K562 (cell line): Measurements from ENCODE around the gene HGD. TPM values are rescaled to one million over a fixed set of nuclear protein-coding genes. Genes with fewer than 3 reads are reported as not detected.

Experiments
- E2F5 ChIP-seq: sonication (generic); formaldehyde crosslinking; IDR thresholded peaks from 2 replicates; pipeline ENCODE4 v1.8.0; 2022; ENCODE audit warnings: mild to moderate bottlenecking, missing genetic modification reagents
- HMG20A ChIP-seq: fragments of 450-650 bp; formaldehyde crosslinking; conservative IDR thresholded peaks from 2 replicates; pipeline ENCODE4 v1.4.0; 2020; ENCODE audit warnings: mild to moderate bottlenecking, mixed read lengths
- NR2F6 ChIP-seq: fragments of 450-650 bp; formaldehyde crosslinking; IDR thresholded peaks from 2 replicates; pipeline ENCODE4 v1.4.0; 2020; ENCODE audit warnings: mild to moderate bottlenecking
- SAFB2 ChIP-seq: fragments of 200-400 bp; formaldehyde crosslinking; IDR thresholded peaks from 2 replicates; pipeline ENCODE4 v1.6.1; 2018; ENCODE audit warnings: borderline replicate concordance, low read length, low read depth, moderate library complexity; ENCODE audit not compliant: severe bottlenecking
- TFAP4 ChIP-seq: sonication (generic); formaldehyde crosslinking; IDR thresholded peaks from 2 replicates; pipeline ENCODE4 v1.8.0; 2022; ENCODE audit warnings: missing genetic modification reagents, mild to moderate bottlenecking, moderate library complexity, borderline replicate concordance
- ZNF23 ChIP-seq: fragments of 250-450 bp; sonication (Bioruptor Pico); IDR thresholded peaks from 2 replicates; pipeline ENCODE4 v1.4.0; 2020; ENCODE audit warnings: mild to moderate bottlenecking
- polyA plus RNA-seq, 8 experiments: library from polyadenylated mRNA; depleted of rRNA in 4 of 8; stranded (reverse) in 5 of 8; unstranded in 3 of 8; fragments of >200 nt; fragmentation: Nextera tagmentation in 2 of 8; fragmentation: Illumina TruSeq in 1 of 8; extraction: Ambion mirVana in 2 of 8; extraction: Trizol in 1 of 8; gene quantifications; 2 replicates each; pipeline versions ENCODE4 v1.2.1 to v1.2.3, GENCODE V29; 2011 to 2014; ENCODE audit warnings: inconsistent platforms in 1 of 8, missing spikeins in 1 of 8
- total RNA-seq, 7 experiments: library from RNA; depleted of rRNA in 6 of 7; stranded (reverse); fragments of >200 nt in 6 of 7; fragmentation: Illumina TruSeq in 2 of 7; extraction: Trizol in 2 of 7; gene quantifications; 2 replicates each; pipeline versions ENCODE4 v1.2.1 to v1.2.3, GENCODE V29; 2011 to 2021; ENCODE audit warnings: low replicate concordance in 1 of 7
- TF ChIP-seq, protein P1 (sequence below), 2 experiments: fragments of 450-650 bp in 1 of 2; sonication (generic) in 1 of 2; formaldehyde crosslinking in 1 of 2; IDR thresholded peaks; 2 replicates each; pipeline versions ENCODE4 v1.7.1 to v1.9.0; 2016 to 2022; ENCODE audit warnings: inconsistent platforms in 1 of 2, mild to moderate bottlenecking in 1 of 2, missing genetic modification reagents in 1 of 2
- TF ChIP-seq, protein P2 (sequence below): fragments of 450-650 bp; formaldehyde crosslinking; IDR thresholded peaks from 2 replicates; pipeline ENCODE4 v1.4.0; 2022; ENCODE audit warnings: missing genetic modification characterization

Gene HGD
- total and polyA plus RNA-seq, 9 of the 15 experiments (the other 6 are each of a cell fraction or from before 2014, with no cell fraction given), result 0.08 to 0.25 (median 0.17) TPM; not detected in 4

DNA sequence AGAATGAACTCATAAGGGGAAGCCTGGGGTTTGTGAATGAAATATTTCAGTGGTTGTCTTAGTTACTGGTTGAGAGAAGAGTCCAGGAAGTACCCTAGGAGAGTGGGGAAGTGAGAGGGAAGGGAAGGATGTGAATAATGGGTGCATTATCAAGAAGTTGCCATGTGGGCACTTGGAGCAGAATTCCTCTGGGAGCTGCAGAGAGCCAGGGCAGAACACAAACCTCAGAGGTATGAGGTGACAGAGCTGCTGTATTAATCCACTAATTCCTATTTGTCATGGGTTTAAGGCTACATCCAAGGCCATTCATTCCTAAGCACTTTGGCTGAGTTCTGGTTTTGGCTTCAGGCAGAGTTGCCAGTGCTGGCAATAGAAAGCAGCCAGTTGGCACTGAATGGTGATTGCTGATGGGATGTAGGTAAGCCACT lies 56.9 kb downstream of the HGD start (continued):
- TF ChIP-seq, protein P1, sequence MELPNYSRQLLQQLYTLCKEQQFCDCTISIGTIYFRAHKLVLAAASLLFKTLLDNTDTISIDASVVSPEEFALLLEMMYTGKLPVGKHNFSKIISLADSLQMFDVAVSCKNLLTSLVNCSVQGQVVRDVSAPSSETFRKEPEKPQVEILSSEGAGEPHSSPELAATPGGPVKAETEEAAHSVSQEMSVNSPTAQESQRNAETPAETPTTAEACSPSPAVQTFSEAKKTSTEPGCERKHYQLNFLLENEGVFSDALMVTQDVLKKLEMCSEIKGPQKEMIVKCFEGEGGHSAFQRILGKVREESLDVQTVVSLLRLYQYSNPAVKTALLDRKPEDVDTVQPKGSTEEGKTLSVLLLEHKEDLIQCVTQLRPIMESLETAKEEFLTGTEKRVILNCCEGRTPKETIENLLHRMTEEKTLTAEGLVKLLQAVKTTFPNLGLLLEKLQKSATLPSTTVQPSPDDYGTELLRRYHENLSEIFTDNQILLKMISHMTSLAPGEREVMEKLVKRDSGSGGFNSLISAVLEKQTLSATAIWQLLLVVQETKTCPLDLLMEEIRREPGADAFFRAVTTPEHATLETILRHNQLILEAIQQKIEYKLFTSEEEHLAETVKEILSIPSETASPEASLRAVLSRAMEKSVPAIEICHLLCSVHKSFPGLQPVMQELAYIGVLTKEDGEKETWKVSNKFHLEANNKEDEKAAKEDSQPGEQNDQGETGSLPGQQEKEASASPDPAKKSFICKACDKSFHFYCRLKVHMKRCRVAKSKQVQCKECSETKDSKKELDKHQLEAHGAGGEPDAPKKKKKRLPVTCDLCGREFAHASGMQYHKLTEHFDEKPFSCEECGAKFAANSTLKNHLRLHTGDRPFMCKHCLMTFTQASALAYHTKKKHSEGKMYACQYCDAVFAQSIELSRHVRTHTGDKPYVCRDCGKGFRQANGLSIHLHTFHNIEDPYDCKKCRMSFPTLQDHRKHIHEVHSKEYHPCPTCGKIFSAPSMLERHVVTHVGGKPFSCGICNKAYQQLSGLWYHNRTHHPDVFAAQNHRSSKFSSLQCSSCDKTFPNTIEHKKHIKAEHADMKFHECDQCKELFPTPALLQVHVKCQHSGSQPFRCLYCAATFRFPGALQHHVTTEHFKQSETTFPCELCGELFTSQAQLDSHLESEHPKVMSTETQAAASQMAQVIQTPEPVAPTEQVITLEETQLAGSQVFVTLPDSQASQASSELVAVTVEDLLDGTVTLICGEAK (IDR thresholded peaks at IDR 0.05), result no peak
- TF ChIP-seq, protein P1 (CRISPR knock-in tag; IDR thresholded peaks at IDR 0.05), result no peak
- TF ChIP-seq NR2F6 (no peak), HMG20A (CRISPR knock-in tag) (no peak), ZNF23 (CRISPR knock-in tag) (no peak), TFAP4 (CRISPR knock-in tag) (no peak), E2F5 (CRISPR knock-in tag) (no peak), SAFB2 (no peak)
- TF ChIP-seq, protein P2, sequence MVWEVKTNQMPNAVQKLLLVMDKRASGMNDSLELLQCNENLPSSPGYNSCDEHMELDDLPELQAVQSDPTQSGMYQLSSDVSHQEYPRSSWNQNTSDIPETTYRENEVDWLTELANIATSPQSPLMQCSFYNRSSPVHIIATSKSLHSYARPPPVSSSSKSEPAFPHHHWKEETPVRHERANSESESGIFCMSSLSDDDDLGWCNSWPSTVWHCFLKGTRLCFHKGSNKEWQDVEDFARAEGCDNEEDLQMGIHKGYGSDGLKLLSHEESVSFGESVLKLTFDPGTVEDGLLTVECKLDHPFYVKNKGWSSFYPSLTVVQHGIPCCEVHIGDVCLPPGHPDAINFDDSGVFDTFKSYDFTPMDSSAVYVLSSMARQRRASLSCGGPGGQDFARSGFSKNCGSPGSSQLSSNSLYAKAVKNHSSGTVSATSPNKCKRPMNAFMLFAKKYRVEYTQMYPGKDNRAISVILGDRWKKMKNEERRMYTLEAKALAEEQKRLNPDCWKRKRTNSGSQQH, result no peak
